ENCODE data around the gene SLC1A3. TPM values are rescaled to one million over a fixed set of nuclear protein-coding genes. Genes with fewer than 3 reads are reported as not detected.

SLC1A3 gene
- polyA plus RNA-seq, 6 donors from 2014 or later: 0.07 TPM; not detected in 5

DNA sequence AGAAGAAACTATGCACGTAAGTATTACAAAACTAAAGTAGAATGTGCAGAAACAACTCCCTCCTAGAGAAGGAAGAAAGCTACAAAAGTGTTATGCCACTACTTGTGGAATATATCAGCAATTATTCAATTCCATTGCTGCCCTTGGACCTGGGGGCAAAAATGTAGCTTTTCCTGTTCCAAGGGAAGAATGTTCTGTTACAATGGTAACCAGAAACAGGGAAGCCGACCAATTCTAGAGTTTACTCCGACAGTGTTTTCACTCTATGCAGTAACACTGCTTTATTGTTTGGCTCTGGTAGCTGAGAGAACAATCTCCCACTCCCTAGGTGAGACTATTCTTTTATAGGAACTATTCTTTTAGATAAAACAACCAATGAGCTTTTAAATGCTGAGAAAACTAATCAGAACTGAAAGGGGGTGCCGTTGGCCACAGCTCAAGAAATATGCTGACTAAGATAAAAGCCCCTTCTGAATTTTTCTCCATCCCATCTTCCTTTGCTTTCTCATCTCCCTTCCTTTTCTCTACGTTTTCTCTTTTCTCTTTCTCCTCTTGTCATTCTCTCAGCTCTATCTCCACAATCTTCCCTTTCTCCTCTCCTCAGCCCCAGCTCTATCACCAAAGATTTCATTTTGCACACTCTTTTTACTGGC lies 54.1 kb downstream of the SLC1A3 start:
- no peaks in the 10 kb centered on the region for H3K9me3 Mint-ChIP-seq
- peaks cover 0 to 15% (median 0%) of the 10 kb centered on the region in 3 donors for H3K27me3 Mint-ChIP-seq
- no peak overlapping the region for H3K27ac Mint-ChIP-seq
- no peaks in the 10 kb centered on the region for H3K4me1 Mint-ChIP-seq
- no peak for ATAC-seq (ENCODE audit: low read depth in 2 of 2)
- no peak overlapping the region for H3K4me3 Mint-ChIP-seq
- H3K36me3 Mint-ChIP-seq: no peaks in the 10 kb centered on the region
- no peak for DNase-seq

DNA sequence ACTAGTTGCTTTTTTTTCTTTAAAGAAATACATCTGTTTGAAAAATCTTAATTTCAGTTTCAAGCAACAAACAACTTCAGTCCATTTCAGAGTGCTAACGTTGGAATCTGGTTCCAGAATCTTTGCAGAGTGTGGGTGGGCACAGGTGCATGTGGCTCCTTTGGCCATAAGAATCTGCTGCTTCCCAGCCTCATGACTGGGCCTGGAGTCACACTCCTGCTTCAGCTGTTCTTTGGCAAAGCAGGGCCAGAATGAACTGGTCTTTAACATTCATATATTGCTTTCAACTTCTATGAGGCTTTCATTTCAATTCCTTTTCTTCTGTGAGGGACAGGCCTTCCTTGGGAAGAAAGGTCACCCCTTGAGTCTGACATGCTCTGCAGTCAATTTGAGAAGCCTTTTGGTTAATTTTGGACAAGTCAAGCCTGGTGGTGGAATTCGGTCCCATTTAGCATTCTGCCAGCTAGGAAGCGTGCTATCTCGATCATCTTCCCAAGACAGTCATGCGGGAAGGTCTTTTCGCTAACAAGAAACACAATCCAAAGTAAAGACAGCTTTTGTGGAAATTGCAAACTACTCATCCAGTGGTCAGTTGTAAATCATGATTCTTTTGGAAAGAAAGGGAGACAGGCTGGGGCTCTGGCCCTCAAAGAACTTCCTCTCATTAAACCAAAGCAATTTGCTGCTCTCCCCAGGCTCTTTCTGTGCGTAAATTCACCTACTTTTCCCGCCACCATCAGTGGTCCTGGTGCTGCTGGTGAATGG lies 55.2 kb downstream of the SLC1A3 start:
- Mint-ChIP-seq H3K4me1 (no peaks in the 10 kb centered on the region), H3K4me3 (no peak overlapping the region), H3K27me3 (peaks cover 0 to 13% (median 0%) of the 10 kb centered on the region in 3 donors), H3K36me3 (no peaks in the 10 kb centered on the region), H3K9me3 (no peaks in the 10 kb centered on the region), H3K27ac (no peak overlapping the region)
- ATAC-seq (ENCODE audit: low read depth in 2 of 2): no peak
- no peak for DNase-seq

DNA sequence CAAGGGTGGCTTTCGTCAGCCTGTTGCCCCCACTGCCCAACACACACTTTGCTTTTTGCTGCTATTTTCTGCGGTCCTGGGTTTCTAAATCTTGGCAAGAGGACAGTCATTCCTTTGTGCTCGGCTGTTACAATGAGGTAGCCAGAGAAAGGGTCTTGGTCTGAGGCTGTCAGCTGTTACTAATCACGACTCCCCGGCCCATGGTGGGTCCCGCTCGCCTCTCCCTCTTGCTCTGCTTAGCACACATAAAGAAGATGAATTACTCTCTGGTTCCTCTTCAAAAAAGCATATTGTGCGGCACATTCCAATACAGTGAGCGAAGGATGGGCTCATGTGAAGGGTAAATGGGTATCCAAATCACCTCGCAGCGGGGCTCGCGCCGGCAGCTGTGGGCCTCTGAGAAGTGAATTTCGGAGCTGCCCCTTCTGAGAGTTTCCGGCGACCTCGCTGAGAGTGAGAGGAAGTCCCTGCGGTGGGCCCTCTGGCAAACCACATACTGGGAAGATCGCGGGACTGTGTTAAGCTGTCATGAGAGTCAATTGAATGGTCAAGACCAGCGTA lies 56.0 kb downstream of the SLC1A3 start:
- H3K36me3 Mint-ChIP-seq: no peaks in the 10 kb centered on the region
- no peaks in the 10 kb centered on the region for H3K9me3 Mint-ChIP-seq
- no peak overlapping the region for H3K4me3 Mint-ChIP-seq
- H3K4me1 Mint-ChIP-seq: no peaks in the 10 kb centered on the region
- DNase-seq (no peak), ATAC-seq (ENCODE audit: low read depth in 2 of 2) (no peak)
- H3K27ac Mint-ChIP-seq: no peak overlapping the region
- H3K27me3 Mint-ChIP-seq: peaks cover 0 to 7% (median 0%) of the 10 kb centered on the region in 3 donors

DNA sequence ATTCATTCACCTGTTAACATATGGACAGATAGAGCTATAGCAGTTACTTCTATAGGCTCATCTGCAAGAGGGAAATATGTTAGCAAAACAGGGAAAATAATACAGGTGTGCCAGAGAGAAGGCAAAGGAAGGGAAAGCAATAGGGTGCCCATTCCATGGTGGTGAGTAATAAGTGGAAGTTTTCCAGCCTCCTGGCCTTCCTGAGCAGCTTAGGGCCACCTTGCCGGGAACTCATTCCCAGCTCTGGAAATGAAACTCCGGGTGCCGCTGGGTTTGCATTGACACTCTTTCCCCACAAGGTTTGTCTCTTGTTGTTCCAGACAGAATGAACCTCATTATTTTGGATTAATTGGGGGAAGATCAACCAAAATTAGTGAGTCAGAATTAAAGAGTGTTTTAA lies 58.4 kb downstream of the SLC1A3 start:
- DNase-seq (no peak), ATAC-seq (ENCODE audit: low read depth in 2 of 2) (no peak)
- H3K9me3 Mint-ChIP-seq: no peaks in the 10 kb centered on the region
- H3K27me3 Mint-ChIP-seq: peaks cover 0 to 6% (median 4%) of the 10 kb centered on the region in 3 donors
- no peaks in the 10 kb centered on the region for H3K4me1 Mint-ChIP-seq
- H3K27ac Mint-ChIP-seq: no peak overlapping the region
- H3K36me3 Mint-ChIP-seq: no peaks in the 10 kb centered on the region
- no peak overlapping the region for H3K4me3 Mint-ChIP-seq

DNA sequence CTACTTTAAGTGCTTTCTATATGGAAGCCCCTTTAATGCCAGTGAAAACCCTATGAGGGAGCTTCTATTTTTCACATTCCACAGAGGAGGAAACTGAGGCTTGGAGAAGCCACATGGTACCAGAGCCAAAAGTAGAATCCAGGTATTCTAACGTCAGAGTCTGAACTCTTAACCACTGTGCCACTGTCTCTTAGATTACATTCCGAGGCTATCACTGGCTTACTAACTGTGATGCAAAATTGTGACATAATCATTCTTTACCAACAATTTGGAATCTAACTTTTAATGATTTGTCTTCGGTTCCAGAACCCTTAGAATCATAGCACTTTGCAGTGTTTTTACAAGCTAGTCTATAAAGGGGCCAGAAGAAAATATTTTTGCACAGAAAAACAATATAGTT lies 59.2 kb downstream of the SLC1A3 start:
- no peaks in the 10 kb centered on the region for H3K4me1 Mint-ChIP-seq
- ATAC-seq (ENCODE audit: low read depth in 2 of 2) (no peak), DNase-seq (no peak)
- no peaks in the 10 kb centered on the region for H3K36me3 Mint-ChIP-seq
- H3K9me3 Mint-ChIP-seq: no peaks in the 10 kb centered on the region
- H3K27ac Mint-ChIP-seq: no peak overlapping the region
- H3K27me3 Mint-ChIP-seq: peaks cover 0 to 6% (median 4%) of the 10 kb centered on the region in 3 donors
- H3K4me3 Mint-ChIP-seq: no peak overlapping the region

DNA sequence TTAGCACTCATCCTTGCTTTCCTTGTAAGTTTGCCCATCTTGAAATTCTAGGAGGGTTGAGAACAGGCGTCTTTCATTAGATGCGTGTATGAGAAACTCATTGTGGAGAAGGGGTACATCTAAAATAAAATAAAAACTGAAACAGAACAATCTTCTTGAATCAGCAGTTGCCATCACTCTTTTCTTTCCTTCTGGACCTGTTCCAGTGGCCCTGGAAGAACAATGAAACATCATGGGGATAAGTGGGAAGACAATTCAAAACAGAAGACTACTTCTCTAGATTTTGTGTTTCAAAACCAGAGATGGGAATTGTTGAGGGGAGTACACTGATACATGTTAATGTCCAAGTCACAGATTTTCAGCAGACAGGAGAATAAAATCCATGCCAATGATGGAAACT lies 59.9 kb downstream of the SLC1A3 start:
- H3K4me3 Mint-ChIP-seq: no peak overlapping the region
- no peak for DNase-seq
- ATAC-seq (ENCODE audit: low read depth in 2 of 2): no peak
- no peaks in the 10 kb centered on the region for H3K9me3 Mint-ChIP-seq
- no peaks in the 10 kb centered on the region for H3K4me1 Mint-ChIP-seq
- no peak overlapping the region for H3K27ac Mint-ChIP-seq
- no peaks in the 10 kb centered on the region for H3K36me3 Mint-ChIP-seq
- H3K27me3 Mint-ChIP-seq: peaks cover 0 to 6% (median 4%) of the 10 kb centered on the region in 3 donors

DNA sequence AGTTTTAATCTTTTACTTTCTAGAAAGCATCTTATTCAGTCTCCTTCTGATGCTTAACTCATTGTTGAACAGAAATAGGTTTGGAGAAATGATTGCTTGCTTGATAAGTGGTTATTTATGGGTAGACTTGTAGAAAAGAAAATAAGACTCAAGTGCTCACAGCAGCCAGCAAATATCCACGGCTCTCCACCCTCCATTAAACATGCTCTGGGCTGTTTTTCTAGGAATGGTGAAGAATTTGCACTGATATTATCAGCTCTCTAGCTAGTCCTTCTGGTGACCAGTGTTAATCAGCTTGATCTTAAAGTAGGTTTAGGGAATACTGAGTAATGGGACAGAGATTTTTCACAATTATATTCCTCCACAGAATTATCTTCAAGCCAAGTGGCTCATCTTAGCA lies 60.6 kb downstream of the SLC1A3 start:
- Mint-ChIP-seq H3K36me3 (no peaks in the 10 kb centered on the region), H3K4me3 (no peak overlapping the region), H3K27me3 (peaks cover 0 to 6% (median 4%) of the 10 kb centered on the region in 3 donors), H3K9me3 (no peaks in the 10 kb centered on the region), H3K27ac (peak overlapping the region in 1 of 6 donors; percentile 7), H3K4me1 (no peaks in the 10 kb centered on the region)
- DNase-seq (no peak), ATAC-seq (ENCODE audit: low read depth in 2 of 2) (no peak)

DNA sequence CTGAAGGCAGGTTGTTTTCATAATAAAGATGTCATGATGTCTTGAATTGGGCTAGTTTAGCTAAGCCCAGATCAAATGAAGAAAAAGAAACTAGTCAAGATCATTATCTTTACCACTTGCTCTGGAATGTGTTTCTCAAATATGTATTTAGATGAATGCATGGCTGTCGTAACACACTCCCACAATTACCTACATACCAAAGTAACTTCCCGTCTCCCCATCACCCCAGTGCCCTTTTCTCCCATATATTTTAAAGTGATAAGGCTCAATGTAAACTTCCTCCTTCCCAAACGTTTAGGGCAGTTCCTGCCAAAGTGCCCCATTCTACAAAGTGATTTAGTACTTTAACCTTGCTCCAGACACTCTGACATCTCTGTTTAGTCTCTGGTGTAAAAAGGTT lies 61.4 kb downstream of the SLC1A3 start:
- H3K9me3 Mint-ChIP-seq: no peaks in the 10 kb centered on the region
- H3K36me3 Mint-ChIP-seq: no peaks in the 10 kb centered on the region
- no peaks in the 10 kb centered on the region for H3K4me1 Mint-ChIP-seq
- H3K27me3 Mint-ChIP-seq: peaks cover 0 to 6% (median 0%) of the 10 kb centered on the region in 3 donors
- ATAC-seq (ENCODE audit: low read depth in 2 of 2): no peak
- H3K4me3 Mint-ChIP-seq: no peak overlapping the region
- DNase-seq: no peak
- H3K27ac Mint-ChIP-seq: no peak overlapping the region

DNA sequence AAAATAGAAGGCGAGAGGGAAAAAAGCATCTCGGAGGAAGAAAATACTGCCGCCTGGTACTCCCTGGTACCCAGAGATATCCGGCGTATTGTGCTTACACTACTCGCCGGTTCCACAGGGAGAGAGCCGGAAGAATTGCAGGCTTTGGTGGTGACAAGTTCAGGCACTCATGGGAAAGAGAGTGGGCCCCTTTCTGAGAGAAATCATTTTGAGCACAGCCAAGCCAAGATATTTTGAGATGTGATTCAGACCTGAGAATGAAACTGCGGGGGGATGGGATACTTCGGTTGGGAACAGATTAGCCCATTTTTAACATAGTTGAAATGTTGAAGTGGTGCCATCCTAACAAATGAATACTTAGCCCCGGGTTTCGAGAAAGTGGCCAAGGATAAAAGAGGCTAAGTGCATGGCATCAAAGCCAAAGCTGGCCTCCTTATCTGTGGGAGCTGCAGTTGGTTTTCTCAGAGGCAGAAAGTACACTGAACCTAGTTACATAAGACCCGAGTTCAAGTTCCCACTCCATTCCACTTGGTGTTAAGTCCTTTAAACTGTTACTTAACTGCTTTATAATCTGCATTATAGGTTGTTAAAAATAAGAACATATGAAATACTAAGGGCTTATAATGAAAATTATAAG lies 62.7 kb downstream of the SLC1A3 start:
- peaks cover 0 to 6% (median 0%) of the 10 kb centered on the region in 3 donors for H3K27me3 Mint-ChIP-seq
- DNase-seq (no peak), ATAC-seq (ENCODE audit: low read depth in 2 of 2) (no peak)
- H3K9me3 Mint-ChIP-seq: no peaks in the 10 kb centered on the region
- no peak overlapping the region for H3K4me3 Mint-ChIP-seq
- no peaks in the 10 kb centered on the region for H3K36me3 Mint-ChIP-seq
- no peak overlapping the region for H3K27ac Mint-ChIP-seq
- H3K4me1 Mint-ChIP-seq: no peaks in the 10 kb centered on the region

DNA sequence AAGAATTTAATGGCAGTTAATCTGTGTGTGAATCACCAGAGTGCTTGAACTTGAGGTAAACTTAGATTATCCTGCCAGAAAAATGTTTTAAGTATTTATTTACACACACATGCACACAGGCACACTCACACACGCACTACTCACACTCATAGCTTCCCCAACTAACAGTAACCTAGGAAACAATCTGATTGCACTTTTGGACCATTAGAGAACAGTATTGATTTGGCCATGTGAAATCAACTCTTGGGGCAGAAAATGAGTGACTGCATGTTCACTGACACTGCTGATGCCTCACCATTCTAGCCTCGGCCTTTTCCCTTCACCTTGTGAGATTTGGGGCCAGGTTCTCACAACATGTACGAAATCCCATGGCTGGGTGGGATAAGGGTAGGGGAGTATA lies 64.1 kb downstream of the SLC1A3 start:
- Mint-ChIP-seq H3K4me3 (no peak overlapping the region), H3K27me3 (peaks cover 0 to 6% (median under 1%) of the 10 kb centered on the region in 3 donors), H3K4me1 (no peaks in the 10 kb centered on the region), H3K36me3 (no peaks in the 10 kb centered on the region), H3K27ac (no peak overlapping the region), H3K9me3 (no peaks in the 10 kb centered on the region)
- no peak for DNase-seq
- ATAC-seq (ENCODE audit: low read depth in 2 of 2): no peak

DNA sequence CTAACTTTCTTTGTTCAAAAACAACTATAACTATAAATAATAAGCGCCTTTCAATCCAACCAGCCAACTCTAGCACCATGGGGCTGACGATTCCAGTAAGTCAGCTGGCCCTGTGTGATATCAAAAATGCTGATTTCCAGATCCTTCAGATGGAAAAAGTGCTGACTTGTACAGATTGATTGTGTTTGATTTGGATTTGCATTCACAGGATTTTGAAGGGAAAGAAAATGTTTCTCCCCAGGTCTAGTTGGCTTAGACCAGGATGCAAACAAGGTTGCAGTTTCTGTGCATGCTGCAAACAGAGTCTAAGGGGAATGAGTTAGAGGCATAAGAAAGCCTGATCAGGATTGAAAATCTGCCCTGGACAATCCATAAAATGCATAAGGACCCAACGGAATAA lies 68.9 kb downstream of the SLC1A3 start:
- ATAC-seq (ENCODE audit: low read depth in 2 of 2) (no peak), DNase-seq (no peak)
- Mint-ChIP-seq H3K4me3 (no peak overlapping the region), H3K4me1 (no peaks in the 10 kb centered on the region), H3K27me3 (peaks cover 0 to 3% (median 0%) of the 10 kb centered on the region in 3 donors), H3K36me3 (no peaks in the 10 kb centered on the region), H3K27ac (peak overlapping the region in 1 of 6 donors; percentile 19), H3K9me3 (no peaks in the 10 kb centered on the region)

DNA sequence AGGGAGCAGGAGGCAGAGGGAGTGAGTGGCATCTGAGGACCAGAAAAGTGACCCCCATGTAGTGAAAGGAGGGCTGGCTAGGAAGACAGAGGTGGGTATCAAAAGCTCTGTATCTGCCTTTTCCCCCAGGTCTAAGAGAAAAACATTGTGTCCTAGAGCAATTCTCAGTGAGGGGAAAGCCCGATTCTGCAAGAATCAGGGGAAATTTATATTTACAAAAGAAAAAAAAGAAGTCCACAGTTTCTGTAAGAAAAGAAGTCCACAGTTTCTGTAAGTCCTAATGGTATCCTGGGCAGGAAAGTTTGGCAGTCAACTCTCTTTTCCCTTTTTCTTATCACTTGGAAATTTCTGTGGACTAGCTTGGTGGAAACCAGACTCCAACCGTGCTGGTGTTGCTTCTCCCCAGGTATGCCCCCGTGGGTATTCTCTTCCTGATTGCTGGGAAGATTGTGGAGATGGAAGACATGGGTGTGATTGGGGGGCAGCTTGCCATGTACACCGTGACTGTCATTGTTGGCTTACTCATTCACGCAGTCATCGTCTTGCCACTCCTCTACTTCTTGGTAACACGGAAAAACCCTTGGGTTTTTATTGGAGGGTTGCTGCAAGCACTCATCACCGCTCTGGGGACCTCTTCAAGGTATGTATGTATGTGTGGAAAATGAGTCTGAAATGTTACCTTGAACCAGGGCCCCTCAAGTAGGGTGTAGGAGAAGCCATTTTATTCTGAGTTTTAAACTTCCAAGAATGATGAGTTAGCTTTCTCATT lies 73.0 kb downstream of the SLC1A3 start:
- no peak for DNase-seq
- Mint-ChIP-seq H3K27ac (no peak overlapping the region), H3K9me3 (no peaks in the 10 kb centered on the region), H3K27me3 (peaks cover 0 to 3% (median 0%) of the 10 kb centered on the region in 3 donors), H3K36me3 (no peaks in the 10 kb centered on the region), H3K4me3 (no peak overlapping the region), H3K4me1 (no peaks in the 10 kb centered on the region)
- ATAC-seq (ENCODE audit: low read depth in 2 of 2): no peak

DNA sequence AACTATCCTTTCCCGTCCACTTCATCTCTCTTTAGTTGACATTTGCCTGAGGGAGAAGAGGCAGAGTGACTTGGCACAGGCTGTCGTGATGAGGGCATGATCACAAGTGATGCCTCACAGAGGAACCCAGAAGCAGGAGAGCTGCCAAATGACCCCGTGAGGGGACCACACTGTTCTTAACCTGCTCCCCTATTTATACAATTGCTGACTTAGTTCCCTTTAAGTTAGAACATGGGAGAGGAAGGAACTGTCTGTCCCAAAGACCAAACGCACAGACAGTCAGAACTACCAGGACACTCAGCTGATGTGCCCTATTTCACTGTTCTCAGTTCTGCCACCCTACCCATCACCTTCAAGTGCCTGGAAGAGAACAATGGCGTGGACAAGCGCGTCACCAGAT lies 73.7 kb downstream of the SLC1A3 start:
- Mint-ChIP-seq H3K27ac (no peak overlapping the region), H3K4me1 (no peaks in the 10 kb centered on the region), H3K36me3 (no peaks in the 10 kb centered on the region), H3K4me3 (no peak overlapping the region), H3K9me3 (no peaks in the 10 kb centered on the region), H3K27me3 (peaks cover 0 to 3% (median 0%) of the 10 kb centered on the region in 3 donors)
- no peak for DNase-seq
- no peak for ATAC-seq (ENCODE audit: low read depth in 2 of 2)

Data from naive B cell (primary cell).